ENCODE measurements around the gene EIF2B4. TPM values are rescaled to one million over a fixed set of nuclear protein-coding genes. Genes with fewer than 3 reads are reported as not detected.

EIF2B4 gene
- total and polyA plus RNA-seq, 2 of the 8 experiments (the other 6 are each of a cell fraction or from before 2014, with no cell fraction given), result 60.0 to 63.2 TPM

GRCh38 chr2:27356382-27357181, 13.6 kb downstream of the EIF2B4 start, which contains the start of gene GTF3C2 (continued):
- peak; percentile 85 for TF ChIP-seq E2F6 (IDR thresholded peaks at IDR 0.05)
- peak; percentile 25; the same call in 1 of the 2 replicates for TF ChIP-seq GTF2F1 (IDR thresholded peaks at IDR 0.05; ENCODE audit: borderline replicate concordance, low read depth, low read length)
- TF ChIP-seq EP300 (IDR thresholded peaks at IDR 0.05; ENCODE audit: borderline replicate concordance in 1 of 2, low read depth in 2 of 2, low read length in 2 of 2), result no peak
- no peak for TF ChIP-seq CBX8 (IDR thresholded peaks at IDR 0.05; ENCODE audit: borderline replicate concordance, low read depth, low read length)
- TF ChIP-seq SP4 (IDR thresholded peaks at IDR 0.05; ENCODE audit: low read length), result 0 out of 2 replicates have a peak, but pooled peaks have one; percentile 29
- TF ChIP-seq SIN3A (conservative IDR thresholded peaks at IDR 0.05 in 1 of 2, IDR thresholded peaks at IDR 0.05 in 1 of 2; ENCODE audit: low read depth in 1 of 2, low read length in 2 of 2), result peak; percentile 14 to 78; a peak in 2 of 4 replicates
